Fibroblast of villous mesenchyme (primary cell): ENCODE measurements around the gene COL6A3. TPM values are rescaled to one million over a fixed set of nuclear protein-coding genes. Genes with fewer than 3 reads are reported as not detected.

ENCODE experiments used
- DNase-seq: peaks from one replicate; pipeline ENCODE4 v3.0.0-alpha.2; 2010; ENCODE audit warnings: low read depth
- H3K4me3 ChIP-seq: 2 replicates; pipeline ENCODE4 v1.5.1; 2011; ENCODE audit warnings: low read depth, mild to moderate bottlenecking, low read length
- total RNA-seq: library from RNA; depleted of rRNA; stranded (reverse); fragments of >200 nt; gene quantifications from 2 replicates; pipeline ENCODE4 v1.2.3, GENCODE V29; 2012
- TF ChIP-seq, protein P1 (sequence below): IDR thresholded peaks from 2 replicates; pipeline ENCODE4 v1.5.1; 2012; ENCODE audit warnings: low read depth, mild to moderate bottlenecking, low read length; ENCODE audit not compliant: insufficient read depth

The COL6A3 gene
- total RNA-seq, 1 donor, result 1,329 TPM

DNA sequence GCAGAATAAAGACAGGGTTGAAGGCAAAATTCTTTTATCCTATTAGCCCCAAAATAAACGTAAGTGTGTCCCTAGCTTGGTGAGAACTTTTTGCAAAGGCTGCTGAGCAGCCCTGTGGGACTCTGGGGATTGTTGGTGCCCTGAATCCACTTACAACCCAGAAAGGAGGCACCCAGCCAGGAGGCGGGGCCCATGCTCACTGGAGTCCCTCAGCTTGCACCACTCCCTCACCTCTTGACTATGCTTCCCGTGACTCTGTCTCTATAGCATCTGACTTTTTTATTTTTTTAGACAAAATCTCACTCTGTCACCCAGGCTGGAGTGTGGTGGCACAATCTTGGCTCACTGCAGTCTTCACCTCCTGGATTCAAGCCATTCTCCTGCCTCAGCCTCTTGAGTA is 15.8 kb upstream of the COL6A3 start:
- DNase-seq, result no peak
- H3K4me3 ChIP-seq, result no peak overlapping the region
- TF ChIP-seq, protein P1, sequence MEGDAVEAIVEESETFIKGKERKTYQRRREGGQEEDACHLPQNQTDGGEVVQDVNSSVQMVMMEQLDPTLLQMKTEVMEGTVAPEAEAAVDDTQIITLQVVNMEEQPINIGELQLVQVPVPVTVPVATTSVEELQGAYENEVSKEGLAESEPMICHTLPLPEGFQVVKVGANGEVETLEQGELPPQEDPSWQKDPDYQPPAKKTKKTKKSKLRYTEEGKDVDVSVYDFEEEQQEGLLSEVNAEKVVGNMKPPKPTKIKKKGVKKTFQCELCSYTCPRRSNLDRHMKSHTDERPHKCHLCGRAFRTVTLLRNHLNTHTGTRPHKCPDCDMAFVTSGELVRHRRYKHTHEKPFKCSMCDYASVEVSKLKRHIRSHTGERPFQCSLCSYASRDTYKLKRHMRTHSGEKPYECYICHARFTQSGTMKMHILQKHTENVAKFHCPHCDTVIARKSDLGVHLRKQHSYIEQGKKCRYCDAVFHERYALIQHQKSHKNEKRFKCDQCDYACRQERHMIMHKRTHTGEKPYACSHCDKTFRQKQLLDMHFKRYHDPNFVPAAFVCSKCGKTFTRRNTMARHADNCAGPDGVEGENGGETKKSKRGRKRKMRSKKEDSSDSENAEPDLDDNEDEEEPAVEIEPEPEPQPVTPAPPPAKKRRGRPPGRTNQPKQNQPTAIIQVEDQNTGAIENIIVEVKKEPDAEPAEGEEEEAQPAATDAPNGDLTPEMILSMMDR, result no peak

DNA sequence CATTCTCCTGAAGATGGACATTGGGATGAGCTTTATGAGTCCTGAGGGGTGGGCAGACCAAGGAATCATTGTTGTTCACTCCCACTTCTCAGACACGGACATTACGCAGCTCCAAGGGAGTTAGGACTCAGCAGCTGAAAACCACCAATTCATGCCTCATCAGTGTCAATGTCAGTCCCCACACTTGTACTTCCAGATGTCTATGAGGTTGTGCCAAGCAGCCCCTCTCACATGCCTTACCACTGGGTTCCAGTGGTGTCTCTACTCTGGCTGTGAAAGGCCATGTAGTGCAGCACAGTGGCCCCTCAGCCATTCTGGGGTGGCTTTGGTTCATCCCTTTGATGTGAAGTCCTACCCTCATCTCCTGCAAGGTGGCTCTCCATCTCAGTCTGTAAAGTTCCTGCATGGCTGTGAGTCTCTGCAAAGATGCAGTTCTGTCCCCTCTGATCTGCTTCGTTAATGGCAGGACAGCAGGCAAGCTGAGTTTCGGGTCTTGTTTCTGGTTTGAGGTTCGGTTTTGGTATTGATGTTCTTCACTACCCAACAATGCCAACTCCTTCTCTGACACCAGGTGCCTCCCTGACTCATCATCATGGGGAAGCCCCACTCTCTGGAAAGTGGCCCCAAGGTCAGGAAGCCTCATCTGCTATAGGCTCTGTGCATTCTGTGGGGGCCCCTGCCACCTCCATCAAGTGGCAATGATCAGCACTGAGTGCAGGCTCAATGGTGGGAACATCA is 14.0 kb upstream of the COL6A3 start:
- DNase-seq, result no peak
- H3K4me3 ChIP-seq, result no peak overlapping the region
- TF ChIP-seq, protein P1, result no peak

DNA sequence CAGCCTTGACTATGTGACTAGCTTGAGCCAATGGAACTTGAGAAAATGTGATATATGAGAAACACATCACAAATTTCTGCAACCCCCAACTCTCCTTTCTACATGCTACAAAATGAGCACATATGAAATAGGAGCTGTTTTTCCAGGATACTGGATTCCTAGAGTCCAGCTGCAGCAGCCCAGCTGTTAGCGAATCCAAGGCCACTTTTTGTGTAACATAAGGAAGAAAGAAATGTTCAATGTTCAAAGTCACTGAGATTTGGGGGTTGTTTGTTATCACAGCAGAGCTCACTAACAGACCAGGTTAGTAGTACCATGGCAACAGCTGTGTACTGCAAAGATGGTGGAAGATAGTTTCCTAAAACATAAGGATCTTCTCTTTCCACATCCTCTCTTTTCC is 12.6 kb upstream of the COL6A3 start:
- no peak for DNase-seq
- TF ChIP-seq, protein P1, result no peak
- no peak overlapping the region for H3K4me3 ChIP-seq

DNA sequence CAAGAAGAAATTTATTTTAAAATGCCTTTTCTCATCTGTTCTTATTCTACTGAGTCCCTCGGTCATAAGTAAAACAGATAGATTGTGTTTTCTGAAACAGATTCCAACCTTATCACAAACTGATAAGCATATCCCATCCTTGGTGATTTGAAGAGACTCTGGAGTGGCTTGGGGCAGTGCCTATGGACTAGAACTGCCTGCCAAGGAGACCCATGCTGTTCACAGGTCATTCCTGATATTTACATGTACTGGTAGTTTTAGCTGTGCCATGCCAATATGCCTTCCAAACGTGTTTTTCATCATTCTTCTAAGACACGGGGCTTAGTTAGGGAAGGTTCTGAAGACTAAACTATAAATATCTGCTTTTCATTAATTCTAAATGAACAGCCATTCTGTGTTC is 11.4 kb upstream of the COL6A3 start:
- no peak for DNase-seq
- H3K4me3 ChIP-seq, result no peak overlapping the region
- TF ChIP-seq, protein P1, result no peak

DNA sequence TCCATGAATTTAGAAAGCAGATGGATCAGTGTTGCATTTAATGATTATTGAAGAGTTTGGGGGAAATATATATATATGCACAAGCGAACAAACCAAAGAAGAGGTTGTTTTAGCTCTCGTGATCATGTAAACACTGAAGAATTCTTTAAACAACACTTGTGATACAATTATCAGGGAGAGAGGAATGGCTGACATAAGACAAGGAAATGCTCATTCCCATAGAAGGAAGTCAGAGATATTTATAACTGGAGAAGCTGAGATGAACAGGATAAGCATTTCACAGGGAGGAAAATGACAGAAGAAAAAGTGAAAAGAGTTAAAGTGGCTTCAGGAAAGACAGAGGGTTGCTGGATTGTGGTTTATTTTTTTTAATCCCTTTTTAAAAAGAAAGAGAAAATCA is 10.6 kb upstream of the COL6A3 start:
- H3K4me3 ChIP-seq, result no peak overlapping the region
- TF ChIP-seq, protein P1, result no peak
- peak; percentile 50 for DNase-seq

DNA sequence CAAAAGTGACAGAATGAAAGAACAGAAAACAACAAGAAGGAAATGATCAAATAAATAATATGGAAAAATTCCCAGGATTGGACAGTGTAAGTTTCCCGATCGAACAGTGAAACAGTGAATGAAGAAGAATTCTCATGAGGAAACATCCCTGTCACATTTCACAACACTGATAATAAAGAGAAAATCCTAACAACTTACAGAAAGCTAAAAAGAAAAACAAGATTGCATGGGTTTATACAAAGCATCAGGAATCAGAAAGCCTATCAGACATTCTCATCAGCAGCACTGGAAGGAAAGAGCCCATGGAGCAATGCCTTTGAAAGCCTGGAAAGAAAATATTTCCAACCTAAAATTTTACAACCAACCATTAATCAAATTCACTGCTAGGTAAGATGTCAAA is 9.9 kb upstream of the COL6A3 start:
- DNase-seq, result peak; percentile 94
- TF ChIP-seq, protein P1, result no peak
- no peak overlapping the region for H3K4me3 ChIP-seq

DNA sequence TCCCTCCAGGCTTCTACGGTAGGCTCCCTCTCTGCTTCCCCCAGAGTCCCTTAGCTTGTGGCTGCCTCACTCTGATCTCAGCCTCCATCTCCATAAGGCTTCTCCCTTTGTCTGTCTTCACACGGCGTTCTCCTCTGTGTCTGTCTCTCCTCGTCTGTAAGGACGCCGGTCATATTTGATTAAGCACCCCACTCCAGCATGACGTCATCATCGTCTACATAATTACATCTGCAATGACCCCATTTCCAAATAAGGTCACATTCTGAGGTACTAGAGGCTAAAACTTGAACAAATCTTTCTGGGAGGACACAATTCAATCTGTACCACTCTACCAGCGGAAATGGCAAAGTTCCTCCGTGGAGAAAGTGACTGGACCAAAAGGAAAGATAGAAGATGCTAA is 8.3 kb upstream of the COL6A3 start:
- H3K4me3 ChIP-seq, result no peak overlapping the region
- DNase-seq, result peak; percentile 54
- TF ChIP-seq, protein P1, result no peak
